Suprapubic skin (tissue), 4 donors: ENCODE data around the gene COL5A3. TPM values are rescaled to one million over a fixed set of nuclear protein-coding genes. Genes with fewer than 3 reads are reported as not detected.

Experiments
- DNase-seq, 2 donors: peaks; one replicate each; pipeline ENCODE4 v3.0.0-alpha.2; 2019; ENCODE audit warnings: low spot score in 2 of 2
- H3K27ac ChIP-seq: fragments of 200-600 bp; sonication (generic); one replicate; pipeline ENCODE4 v1.5.1; 2019
- H3K27me3 ChIP-seq: fragments of 200-600 bp; sonication (generic); one replicate; pipeline ENCODE4 v1.5.1; 2019
- H3K36me3 ChIP-seq: fragments of 200-600 bp; sonication (generic); one replicate; pipeline ENCODE4 v1.5.1; 2019
- H3K4me1 ChIP-seq: fragments of 200-600 bp; sonication (generic); one replicate; pipeline ENCODE4 v1.5.1; 2019
- H3K4me3 ChIP-seq: fragments of 200-600 bp; sonication (generic); one replicate; pipeline ENCODE4 v1.5.1; 2019; ENCODE audit warnings: mild to moderate bottlenecking
- H3K9me3 ChIP-seq: fragments of 200-600 bp; sonication (generic); one replicate; pipeline ENCODE4 v1.5.1; 2019
- CTCF ChIP-seq, 2 donors: fragments of 200-600 bp in 1 of 2; fragments of 450-650 bp in 1 of 2; sonication (generic) in 1 of 2; IDR thresholded peaks; one replicate each; pipeline ENCODE4 v1.5.1; 2016 to 2019; ENCODE audit warnings: antibody characterized with exemption in 2 of 2, mild to moderate bottlenecking in 1 of 2, moderate library complexity in 1 of 2
- EP300 ChIP-seq: sonication (generic); formaldehyde crosslinking; IDR thresholded peaks from one replicate; pipeline ENCODE4 v1.6.1; 2017; ENCODE audit warnings: antibody characterized with exemption
- POLR2A ChIP-seq, 2 donors: fragments of 450-650 bp; IDR thresholded peaks; one replicate each; pipeline ENCODE4 v1.6.1; 2017; ENCODE audit warnings: antibody characterized with exemption in 2 of 2, mild to moderate bottlenecking in 2 of 2, moderate library complexity in 2 of 2
- POLR2AphosphoS5 ChIP-seq, 3 donors: sonication (generic); formaldehyde crosslinking; IDR thresholded peaks; one replicate each; pipeline ENCODE4 v1.6.1; 2017; ENCODE audit warnings: antibody characterized with exemption in 3 of 3
- WGBS: methylation state at CpG from one replicate; pipeline ENCODE4 v1.1.5; 2018; 5-methylcytosine and 5-hydroxymethylcytosine counted together
- total RNA-seq, 4 donors: library from RNA; depleted of rRNA; stranded (reverse); fragments of >200 nt; gene quantifications; one replicate each; pipeline ENCODE4 v1.1.0, GENCODE V29; 2016

COL5A3 gene
- total RNA-seq, 4 donors from 2014 or later = 13.4 to 30.6 (median 18.8) TPM

DNA sequence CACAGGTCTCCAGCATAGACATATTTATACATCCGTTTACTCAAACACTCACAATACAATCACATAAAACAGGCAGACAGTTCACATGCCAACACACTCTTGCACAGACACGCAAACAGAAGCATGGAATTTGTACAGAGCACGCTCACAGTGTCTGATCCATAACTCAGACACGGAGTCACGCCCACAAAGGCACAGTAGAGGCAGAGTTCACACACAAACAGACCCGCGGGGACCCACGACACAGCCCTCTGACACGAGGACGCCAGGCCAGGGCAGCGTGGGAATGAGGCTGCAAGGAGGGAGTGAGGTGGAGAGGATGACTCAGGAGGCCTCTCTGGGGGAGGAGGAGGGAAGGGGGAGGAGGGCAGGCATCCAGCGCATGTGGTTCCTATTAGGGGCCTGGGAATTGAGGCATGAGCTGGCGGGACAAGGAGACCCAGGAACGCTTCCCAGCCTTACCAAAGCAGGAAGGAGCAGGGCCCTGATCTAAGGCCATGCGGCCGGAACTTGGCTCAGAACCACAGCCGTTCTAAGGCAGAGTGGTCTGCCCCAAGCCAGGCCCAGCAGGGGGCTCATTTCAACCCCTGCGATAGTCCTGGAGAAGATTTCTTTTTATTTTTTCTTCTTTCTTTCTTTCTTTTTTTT is 64.9 kb downstream of the COL5A3 start:
- H3K27me3 ChIP-seq = no peaks in the 10 kb centered on the region
- no peak overlapping the region for H3K4me3 ChIP-seq
- no peaks in the 10 kb centered on the region for H3K9me3 ChIP-seq
- DNase-seq = peak; percentile 92 to 93
- H3K4me1 ChIP-seq = peaks cover 38% of the 10 kb centered on the region
- 10% methylated on average over 18 of the region's 18 CpGs for WGBS
- peak overlapping the region; percentile 34 for H3K27ac ChIP-seq
- TF ChIP-seq POLR2AphosphoS5 (IDR thresholded peaks at IDR 0.05) = peak in 1 of 3 donors; percentile 44
- no peak for TF ChIP-seq CTCF (IDR thresholded peaks at IDR 0.05)
- H3K36me3 ChIP-seq = no peaks in the 10 kb centered on the region

- no peaks in the 10 kb centered on the region for H3K9me3 ChIP-seq
- no peak overlapping the region for H3K4me3 ChIP-seq
- no peaks in the 10 kb centered on the region for H3K27me3 ChIP-seq
- WGBS = 91% methylated on average over 6 of the region's 6 CpGs
- peaks cover 38% of the 10 kb centered on the region for H3K4me1 ChIP-seq
- TF ChIP-seq CTCF (IDR thresholded peaks at IDR 0.05) (no peak), POLR2A (IDR thresholded peaks at IDR 0.05) (no peak), POLR2AphosphoS5 (IDR thresholded peaks at IDR 0.05) (no peak), EP300 (no peak)
- no peak overlapping the region for H3K27ac ChIP-seq
- no peak for DNase-seq
- H3K36me3 ChIP-seq = no peaks in the 10 kb centered on the region
Measured at GRCh38 chr19:9943744-9944143, 66.6 kb downstream of the COL5A3 start.

DNA sequence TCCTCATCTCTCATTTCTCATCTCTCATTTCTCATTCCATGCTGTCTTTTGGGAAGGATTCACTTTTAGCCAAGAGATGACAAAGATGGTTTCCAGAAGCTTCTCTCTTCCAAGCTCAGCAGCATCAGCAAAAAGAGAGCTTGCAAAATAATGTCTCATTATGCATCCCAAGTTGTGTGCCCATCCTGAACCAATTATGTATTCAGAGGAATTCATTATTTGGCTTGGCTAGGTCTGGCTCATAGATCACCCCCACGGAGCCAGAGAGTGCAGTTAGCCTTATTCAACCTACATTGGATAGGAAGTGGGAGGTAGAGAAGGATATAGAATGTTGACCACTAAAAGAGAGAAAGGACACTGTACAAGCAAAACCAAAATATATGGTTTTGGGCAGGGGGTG is 68.6 kb downstream of the COL5A3 start:
- Histone ChIP-seq H3K27me3 (peaks cover 5% of the 10 kb centered on the region), H3K9me3 (no peaks in the 10 kb centered on the region), H3K4me1 (peaks cover 36% of the 10 kb centered on the region), H3K4me3 (no peak overlapping the region), H3K36me3 (no peaks in the 10 kb centered on the region), H3K27ac (no peak overlapping the region)
- WGBS = 20% methylated on average over 1 of the region's 1 CpG
- TF ChIP-seq POLR2A (IDR thresholded peaks at IDR 0.05) (no peak), EP300 (no peak), CTCF (IDR thresholded peaks at IDR 0.05) (no peak), POLR2AphosphoS5 (IDR thresholded peaks at IDR 0.05) (no peak)
- DNase-seq = no peak

- 23% methylated on average over 1 of the region's 1 CpG for WGBS
- no peak overlapping the region for H3K27ac ChIP-seq
- H3K4me1 ChIP-seq = peaks cover 35% of the 10 kb centered on the region
- no peaks in the 10 kb centered on the region for H3K9me3 ChIP-seq
- TF ChIP-seq CTCF (IDR thresholded peaks at IDR 0.05) (no peak), EP300 (no peak), POLR2AphosphoS5 (IDR thresholded peaks at IDR 0.05) (no peak), POLR2A (IDR thresholded peaks at IDR 0.05) (no peak)
- peaks cover 8% of the 10 kb centered on the region for H3K27me3 ChIP-seq
- H3K4me3 ChIP-seq = no peak overlapping the region
- DNase-seq = no peak
- H3K36me3 ChIP-seq = no peaks in the 10 kb centered on the region
Measured at GRCh38 chr19:9941231-9941630, 69.1 kb downstream of the COL5A3 start.

- Histone ChIP-seq H3K27me3 (peaks cover 12% of the 10 kb centered on the region), H3K4me3 (no peak overlapping the region), H3K4me1 (peaks cover 34% of the 10 kb centered on the region), H3K9me3 (no peaks in the 10 kb centered on the region), H3K27ac (no peak overlapping the region), H3K36me3 (no peaks in the 10 kb centered on the region)
- no peak for DNase-seq
- whole genome bisulfite sequencing = 65% methylated on average over 2 of the region's 2 CpGs
- TF ChIP-seq EP300 (no peak), POLR2A (IDR thresholded peaks at IDR 0.05) (no peak), POLR2AphosphoS5 (IDR thresholded peaks at IDR 0.05) (no peak), CTCF (IDR thresholded peaks at IDR 0.05) (no peak)
Measured at GRCh38 chr19:9940778-9941177, 69.5 kb downstream of the COL5A3 start.
